Measurements from ENCODE around the gene BLOC1S3.

Gene BLOC1S3

GRCh38 chr19:45146251-45146650 is 32.3 kb upstream of the BLOC1S3 start:
- no peak for DNase-seq (ENCODE audit: low spot score)

- no peak for DNase-seq (ENCODE audit: low spot score)
Measured at GRCh38 chr19:45146741-45147205, 31.8 kb upstream of the BLOC1S3 start.

- no peak for DNase-seq (ENCODE audit: low spot score)
Measured at GRCh38 chr19:45147835-45148676, 30.5 kb upstream of the BLOC1S3 start.

GRCh38 chr19:45149129-45149528 is 29.5 kb upstream of the BLOC1S3 start:
- DNase-seq (ENCODE audit: low spot score) = no peak

- DNase-seq (ENCODE audit: low spot score) = no peak
Measured at GRCh38 chr19:45150180-45150579, 28.4 kb upstream of the BLOC1S3 start.

- DNase-seq (ENCODE audit: low spot score) = no peak
Measured at GRCh38 chr19:45150751-45151281, 27.8 kb upstream of the BLOC1S3 start.

GRCh38 chr19:45151320-45151719 is 27.3 kb upstream of the BLOC1S3 start:
- no peak for DNase-seq (ENCODE audit: low spot score)

- DNase-seq (ENCODE audit: low spot score) = no peak
Measured at GRCh38 chr19:45151821-45152503, 26.6 kb upstream of the BLOC1S3 start.

GRCh38 chr19:45152504-45153338 is 25.9 kb upstream of the BLOC1S3 start:
- DNase-seq (ENCODE audit: low spot score) = no peak

- no peak for DNase-seq (ENCODE audit: low spot score)
Measured at GRCh38 chr19:45153339-45154063, 25.1 kb upstream of the BLOC1S3 start.

- no peak for DNase-seq (ENCODE audit: low spot score)
Measured at GRCh38 chr19:45154064-45154827, 24.3 kb upstream of the BLOC1S3 start.

- no peak for DNase-seq (ENCODE audit: low spot score)
Measured at GRCh38 chr19:45156011-45156630, 22.5 kb upstream of the BLOC1S3 start.

- no peak for DNase-seq (ENCODE audit: low spot score)
Measured at GRCh38 chr19:45156751-45157150, 21.8 kb upstream of the BLOC1S3 start.

GRCh38 chr19:45158503-45159209 is 19.9 kb upstream of the BLOC1S3 start:
- no peak for DNase-seq (ENCODE audit: low spot score)

- DNase-seq (ENCODE audit: low spot score) = no peak
Measured at GRCh38 chr19:45159210-45159970, 19.2 kb upstream of the BLOC1S3 start.

GRCh38 chr19:45159971-45160324 is 18.6 kb upstream of the BLOC1S3 start:
- DNase-seq (ENCODE audit: low spot score) = no peak

- no peak for DNase-seq (ENCODE audit: low spot score)
Measured at GRCh38 chr19:45160870-45161737, 17.5 kb upstream of the BLOC1S3 start, which contains the start of gene NKPD1. TSS of gene NKPD1 (minus strand) at chr19:45160982. CDS start at chr19:45160150, 832 bp downstream.

Measured in hematopoietic multipotent progenitor cell treated with erythropoietin and hydrocortisone succinate and interleukin-3 and kit ligand, for 15 days (in vitro differentiated cells).